Measurements from ENCODE around the gene STAG3.

Gene STAG3

GRCh38 chr7:100148225-100148558 is 29.5 kb upstream of the STAG3 start:
- H3K9me3 ChIP-seq = no peaks in the 10 kb centered on the region
- H3K36me3 ChIP-seq = peaks cover 0 to 14% (median under 1%) of the 10 kb centered on the region in 3 donors
- TF ChIP-seq CTCF (IDR thresholded peaks at IDR 0.05) = no peak
- peak overlapping the region; percentile 89 to 91 for H3K27ac ChIP-seq
- DNase-seq = no peak
- H3K4me1 ChIP-seq = peaks cover 4 to 17% (median 13%) of the 10 kb centered on the region in 4 donors
- intact Hi-C loops (cut with DNase I; ENCODE audit: low total_unique reads) = loop anchor here (10.0 kb wide), 1 partner anchor 233 kb away; the partner anchor contains the start of gene TRIM4
- H3K4me3 ChIP-seq = peak overlapping the region; percentile 88 to 91
- no peaks in the 10 kb centered on the region for H3K27me3 ChIP-seq

GRCh38 chr7:100148559-100149328 is 29.0 kb upstream of the STAG3 start, which contains the start of gene LAMTOR4:
LAMTOR4 (plus strand) TSS chr7:100148918; CDS start chr7:100148973, 55 bp downstream.
- Histone ChIP-seq H3K9me3 (no peaks in the 10 kb centered on the region), H3K4me3 (peak within 1 kb of the TSS; percentile 88 to 91), H3K27ac (peak within 1 kb of the TSS; percentile 89 to 91), H3K36me3 (peaks cover 0 to 20% (median 6%) of the 10 kb centered on the region in 3 donors), H3K27me3 (no peaks in the 10 kb centered on the region), H3K4me1 (peaks cover 4 to 17% (median 13%) of the 10 kb centered on the region in 4 donors)
- TF ChIP-seq CTCF (IDR thresholded peaks at IDR 0.05) = peak in 1 of 2 experiments; percentile 15
- DNase-seq = peak; percentile 100
- intact Hi-C loops (cut with DNase I; ENCODE audit: low total_unique reads) = loop anchor here (10.0 kb wide), 1 partner anchor 234 kb away; the partner anchor contains the start of gene TRIM4

GRCh38 chr7:100152404-100152803 is 25.3 kb upstream of the STAG3 start:
- no peak for TF ChIP-seq CTCF (IDR thresholded peaks at IDR 0.05)
- peaks cover 4 to 25% (median 20%) of the 10 kb centered on the region in 4 donors for H3K4me1 ChIP-seq
- no peaks in the 10 kb centered on the region for H3K9me3 ChIP-seq
- H3K4me3 ChIP-seq = no peak overlapping the region
- H3K27me3 ChIP-seq = no peaks in the 10 kb centered on the region
- H3K27ac ChIP-seq = no peak overlapping the region
- intact Hi-C loops (cut with DNase I; ENCODE audit: low total_unique reads) = no loop called here
- peaks cover 12 to 51% (median 31%) of the 10 kb centered on the region in 3 donors for H3K36me3 ChIP-seq
- DNase-seq = no peak

GRCh38 chr7:100152937-100153666 is 24.6 kb upstream of the STAG3 start:
- no peak for DNase-seq
- TF ChIP-seq CTCF (IDR thresholded peaks at IDR 0.05) = no peak
- no peak overlapping the region for H3K4me3 ChIP-seq
- H3K9me3 ChIP-seq = no peaks in the 10 kb centered on the region
- H3K36me3 ChIP-seq = peaks cover 12 to 51% (median 31%) of the 10 kb centered on the region in 3 donors
- intact Hi-C loops (cut with DNase I; ENCODE audit: low total_unique reads) = no loop called here
- H3K27me3 ChIP-seq = no peaks in the 10 kb centered on the region
- peaks cover 4 to 29% (median 25%) of the 10 kb centered on the region in 4 donors for H3K4me1 ChIP-seq
- no peak overlapping the region for H3K27ac ChIP-seq

GRCh38 chr7:100153708-100154535 is 23.8 kb upstream of the STAG3 start:
- no peak for TF ChIP-seq CTCF (IDR thresholded peaks at IDR 0.05)
- DNase-seq = no peak
- intact Hi-C loops (cut with DNase I; ENCODE audit: low total_unique reads) = no loop called here
- Histone ChIP-seq H3K27me3 (no peaks in the 10 kb centered on the region), H3K4me1 (peaks cover 4 to 32% (median 26%) of the 10 kb centered on the region in 4 donors), H3K9me3 (no peaks in the 10 kb centered on the region), H3K4me3 (no peak overlapping the region), H3K27ac (no peak overlapping the region), H3K36me3 (peaks cover 12 to 51% (median 31%) of the 10 kb centered on the region in 3 donors)

Measured in tibial artery (tissue), 4 donors.